Activated T-helper 1 cell treated with Interleukin-2 at 50 U/mL for 16 hours (primary cell): ENCODE results near the gene ZFP91.

Experiments used
- DNase-seq: peaks from one replicate; pipeline ENCODE4 v3.0.0-alpha.2; 2020; ENCODE audit warnings: low read depth

The ZFP91 gene

GRCh38 chr11:58629857-58630256 lies 51.0 kb downstream of the ZFP91 start:
- DNase-seq = no peak

GRCh38 chr11:58631378-58631777 lies 52.5 kb downstream of the ZFP91 start:
- no peak for DNase-seq

- DNase-seq = no peak
These were observed 53.6 kb downstream of the ZFP91 start for GRCh38 chr11:58632510-58632909.

GRCh38 chr11:58636587-58636986 lies 57.7 kb downstream of the ZFP91 start:
- DNase-seq = no peak

GRCh38 chr11:58637371-58637770 lies 58.5 kb downstream of the ZFP91 start:
- DNase-seq = no peak

GRCh38 chr11:58639103-58639502 lies 60.2 kb downstream of the ZFP91 start:
- no peak for DNase-seq

GRCh38 chr11:58639669-58640068 lies 60.8 kb downstream of the ZFP91 start:
- DNase-seq = no peak

GRCh38 chr11:58640386-58641023 lies 61.6 kb downstream of the ZFP91 start:
- DNase-seq = no peak

- no peak for DNase-seq
These were observed 62.5 kb downstream of the ZFP91 start for GRCh38 chr11:58641341-58641740.

- DNase-seq = no peak
These were observed 63.1 kb downstream of the ZFP91 start for GRCh38 chr11:58641803-58642581.

- DNase-seq = no peak
These were observed 67.0 kb downstream of the ZFP91 start for GRCh38 chr11:58645854-58646253.

GRCh38 chr11:58647141-58647699 lies 68.4 kb downstream of the ZFP91 start:
- DNase-seq = no peak

- DNase-seq = no peak
These were observed 69.0 kb downstream of the ZFP91 start for GRCh38 chr11:58647866-58648265.

- no peak for DNase-seq
These were observed 70.8 kb downstream of the ZFP91 start for GRCh38 chr11:58649623-58650022.

GRCh38 chr11:58650496-58650895 lies 71.6 kb downstream of the ZFP91 start:
- no peak for DNase-seq

GRCh38 chr11:58652726-58653280 lies 73.9 kb downstream of the ZFP91 start:
- no peak for DNase-seq

GRCh38 chr11:58654079-58654907 lies 75.4 kb downstream of the ZFP91 start:
- DNase-seq = peak; percentile 52

- DNase-seq = no peak
These were observed 76.0 kb downstream of the ZFP91 start for GRCh38 chr11:58654908-58655296.

- DNase-seq = no peak
These were observed 77.5 kb downstream of the ZFP91 start for GRCh38 chr11:58656348-58656747.

- no peak for DNase-seq
These were observed 79.8 kb downstream of the ZFP91 start for GRCh38 chr11:58658623-58659022.

- no peak for DNase-seq
These were observed 80.5 kb downstream of the ZFP91 start for GRCh38 chr11:58659404-58659803.

- DNase-seq = no peak
These were observed 81.2 kb downstream of the ZFP91 start for GRCh38 chr11:58659910-58660570.
